Mesenchymal stem cell (in vitro differentiated cells and primary cell): ENCODE data around the gene TRIP12.
A peak's percentile ranks its signal among the peaks of the same experiment; 100 is the strongest.

Experiments
- DNase-seq: peaks from one replicate; pipeline ENCODE4 v3.0.0-alpha.2; 2013
- H2AFZ ChIP-seq: one replicate; pipeline ENCODE4 v1.6.1; 2013; ENCODE audit warnings: low read depth, mild to moderate bottlenecking, control low read depth, inconsistent platforms, low read length, moderate library complexity
- H2AK5ac ChIP-seq: 2 replicates; pipeline ENCODE4 v1.6.1; 2013; ENCODE audit warnings: low read length, moderate library complexity, mild to moderate bottlenecking, inconsistent platforms; ENCODE audit not compliant: severe bottlenecking
- H2BK120ac ChIP-seq: one replicate; pipeline ENCODE4 v1.6.1; 2013; ENCODE audit warnings: low read depth, mild to moderate bottlenecking, inconsistent platforms, low read length, moderate library complexity
- H2BK12ac ChIP-seq, 2 experiments: one replicate each; pipeline ENCODE4 v1.6.1; 2013; ENCODE audit warnings: inconsistent platforms in 2 of 2, low read length in 2 of 2, mild to moderate bottlenecking in 2 of 2, moderate library complexity in 2 of 2, control low read depth in 1 of 2
- H2BK15ac ChIP-seq: one replicate; pipeline ENCODE4 v1.6.1; 2013; ENCODE audit warnings: mild to moderate bottlenecking, low read depth, inconsistent platforms; ENCODE audit not compliant: poor library complexity, severe bottlenecking
- H2BK5ac ChIP-seq: 2 replicates; pipeline ENCODE4 v1.6.1; 2013; ENCODE audit warnings: low read depth, mild to moderate bottlenecking, low read length, control low read depth, inconsistent platforms; ENCODE audit not compliant: poor library complexity, severe bottlenecking
- H3K14ac ChIP-seq, 2 experiments: one replicate each; pipeline ENCODE4 v1.6.1; 2013; ENCODE audit warnings: inconsistent platforms in 2 of 2, low read length in 2 of 2, control low read depth in 1 of 2, mild to moderate bottlenecking in 1 of 2, moderate library complexity in 1 of 2
- H3K18ac ChIP-seq, 2 experiments: one replicate each; pipeline ENCODE4 v1.6.1; 2013; ENCODE audit warnings: inconsistent platforms in 2 of 2, low read length in 2 of 2, control low read depth in 1 of 2, low read depth in 1 of 2, mild to moderate bottlenecking in 1 of 2
- H3K23ac ChIP-seq, 2 experiments: one replicate each; pipeline ENCODE4 v1.6.1; 2013; ENCODE audit warnings: inconsistent platforms in 2 of 2, low read length in 2 of 2, mild to moderate bottlenecking in 2 of 2, moderate library complexity in 2 of 2, control low read depth in 1 of 2
- H3K27ac ChIP-seq: 2 replicates; pipeline ENCODE4 v1.5.1; 2013; ENCODE audit warnings: mild to moderate bottlenecking, moderate library complexity, low read length, control low read depth, inconsistent platforms; ENCODE audit not compliant: poor library complexity, severe bottlenecking
- H3K27me3 ChIP-seq, 2 experiments: 2 replicates each; pipeline versions ENCODE4 v1.6.1 to v1.7.0; 2013; ENCODE audit warnings: low read length in 2 of 2, mild to moderate bottlenecking in 2 of 2, moderate library complexity in 2 of 2, control low read depth in 1 of 2, inconsistent platforms in 1 of 2; ENCODE audit not compliant: control insufficient read depth in 1 of 2, insufficient read depth in 1 of 2
- H3K36me3 ChIP-seq, 2 experiments: 2 replicates each; pipeline versions ENCODE4 v1.6.1 to v1.7.0; 2013; ENCODE audit warnings: low read length in 2 of 2, control low read depth in 1 of 2, inconsistent platforms in 1 of 2, low read depth in 1 of 2, mild to moderate bottlenecking in 1 of 2; ENCODE audit not compliant: insufficient read depth in 2 of 2, control insufficient read depth in 1 of 2
- H3K4ac ChIP-seq, 2 experiments: one replicate each; pipeline ENCODE4 v1.6.1; 2013; ENCODE audit warnings: inconsistent platforms in 2 of 2, low read length in 2 of 2, mild to moderate bottlenecking in 2 of 2, moderate library complexity in 2 of 2, control low read depth in 1 of 2, low read depth in 1 of 2
- H3K4me1 ChIP-seq: 2 replicates; pipeline ENCODE4 v1.6.1; 2013; ENCODE audit warnings: low read depth, low read length, control low read depth; ENCODE audit not compliant: control insufficient read depth, insufficient read depth
- H3K4me2 ChIP-seq: 2 replicates; pipeline ENCODE4 v1.6.1; 2013; ENCODE audit warnings: low read length, mild to moderate bottlenecking, inconsistent platforms; ENCODE audit not compliant: poor library complexity, severe bottlenecking
- H3K4me3 ChIP-seq, 2 experiments: 2 replicates each; pipeline versions ENCODE4 v1.5.1 to v1.7.0; 2013; ENCODE audit warnings: low read length in 2 of 2, mild to moderate bottlenecking in 2 of 2, control low read depth in 1 of 2, low read depth in 1 of 2; ENCODE audit not compliant: insufficient read depth in 1 of 2
- H3K79me1 ChIP-seq: replicated peaks from 2 replicates; pipeline ENCODE4 v1.6.1; 2013; ENCODE audit warnings: mild to moderate bottlenecking, control low read depth, low read length, inconsistent platforms; ENCODE audit not compliant: poor library complexity, severe bottlenecking
- H3K9ac ChIP-seq: 2 replicates; pipeline ENCODE4 v1.7.0; 2013; ENCODE audit warnings: mild to moderate bottlenecking, low read length, moderate library complexity
- H3K9me3 ChIP-seq: 2 replicates; pipeline ENCODE4 v1.7.0; 2013; ENCODE audit warnings: mild to moderate bottlenecking, low read length; ENCODE audit not compliant: control insufficient read depth
- H4K8ac ChIP-seq: one replicate; pipeline ENCODE4 v1.6.1; 2013; ENCODE audit warnings: inconsistent platforms, mild to moderate bottlenecking, low read length, moderate library complexity
- H4K91ac ChIP-seq: one replicate; pipeline ENCODE4 v1.6.1; 2013; ENCODE audit warnings: mild to moderate bottlenecking, low read length, inconsistent platforms
- WGBS: methylation state at CpG from one replicate; pipeline ENCODE4 v1.1.7; 2013; ENCODE audit warnings: mixed read lengths; 5-methylcytosine and 5-hydroxymethylcytosine counted together

TRIP12 gene

GRCh38 chr2:229815858-229816257, 106.0 kb downstream of the TRIP12 start:
- H3K4me1 ChIP-seq: no peaks in the 10 kb centered on the region
- H3K4me2 ChIP-seq: no peak overlapping the region
- no peak overlapping the region for H2AK5ac ChIP-seq
- no peak overlapping the region for H2BK15ac ChIP-seq
- no peak overlapping the region for H3K27ac ChIP-seq
- no peak overlapping the region for H2BK120ac ChIP-seq
- peak overlapping the region; percentile 44 for H3K9ac ChIP-seq
- no CpG with 5 or more reads among the region's 1 CpG for WGBS
- peaks cover 10 to 85% of the 10 kb centered on the region in 2 experiments for H3K36me3 ChIP-seq
- H3K9me3 ChIP-seq: no peaks in the 10 kb centered on the region
- H3K79me1 ChIP-seq: peaks cover 7% of the 10 kb centered on the region
- no peak overlapping the region for H4K8ac ChIP-seq
- no peak overlapping the region for H4K91ac ChIP-seq
- no peak overlapping the region for H2AFZ ChIP-seq
- H3K23ac ChIP-seq: no peak overlapping the region
- no peak overlapping the region for H3K4me3 ChIP-seq
- H3K4ac ChIP-seq: no peak overlapping the region
- no peaks in the 10 kb centered on the region for H3K27me3 ChIP-seq
- no peak overlapping the region for H2BK12ac ChIP-seq
- no peak overlapping the region for H2BK5ac ChIP-seq
- H3K14ac ChIP-seq: no peak overlapping the region
- no peak overlapping the region for H3K18ac ChIP-seq
- peak; percentile 80 for DNase-seq

- no peak overlapping the region for H2BK15ac ChIP-seq
- no peak overlapping the region for H4K8ac ChIP-seq
- H3K36me3 ChIP-seq: peaks cover 10 to 90% of the 10 kb centered on the region in 2 experiments
- H3K4me1 ChIP-seq: no peaks in the 10 kb centered on the region
- H2AFZ ChIP-seq: no peak overlapping the region
- H3K14ac ChIP-seq: no peak overlapping the region
- peak overlapping the region; percentile 25 for H3K27ac ChIP-seq
- H3K79me1 ChIP-seq: peaks cover 7% of the 10 kb centered on the region
- H3K9ac ChIP-seq: peak overlapping the region; percentile 44
- no peak overlapping the region for H3K4me2 ChIP-seq
- H2AK5ac ChIP-seq: no peak overlapping the region
- H3K4ac ChIP-seq: no peak overlapping the region
- H3K4me3 ChIP-seq: no peak overlapping the region
- peak; percentile 52 for DNase-seq
- no peaks in the 10 kb centered on the region for H3K27me3 ChIP-seq
- H4K91ac ChIP-seq: no peak overlapping the region
- H3K23ac ChIP-seq: no peak overlapping the region
- WGBS: 7% methylated on average over 4 of the region's 4 CpGs
- no peak overlapping the region for H2BK5ac ChIP-seq
- H3K9me3 ChIP-seq: no peaks in the 10 kb centered on the region
- no peak overlapping the region for H2BK12ac ChIP-seq
- H3K18ac ChIP-seq: no peak overlapping the region
- no peak overlapping the region for H2BK120ac ChIP-seq
These were observed 106.5 kb downstream of the TRIP12 start for GRCh38 chr2:229815342-229815741.

- no peak overlapping the region for H3K23ac ChIP-seq
- no peak overlapping the region for H2BK120ac ChIP-seq
- no peak overlapping the region for H2AFZ ChIP-seq
- H3K9me3 ChIP-seq: no peaks in the 10 kb centered on the region
- H3K9ac ChIP-seq: no peak overlapping the region
- H3K79me1 ChIP-seq: peaks cover 11% of the 10 kb centered on the region
- H3K14ac ChIP-seq: no peak overlapping the region
- no peak overlapping the region for H2BK15ac ChIP-seq
- WGBS: 74% methylated on average over 2 of the region's 3 CpGs
- H3K4ac ChIP-seq: no peak overlapping the region
- no peak overlapping the region for H3K4me2 ChIP-seq
- no peak overlapping the region for H4K8ac ChIP-seq
- no peaks in the 10 kb centered on the region for H3K4me1 ChIP-seq
- H2AK5ac ChIP-seq: no peak overlapping the region
- no peak overlapping the region for H4K91ac ChIP-seq
- H3K4me3 ChIP-seq: no peak overlapping the region
- DNase-seq: peak; percentile 72
- no peak overlapping the region for H2BK12ac ChIP-seq
- no peaks in the 10 kb centered on the region for H3K27me3 ChIP-seq
- peaks cover 15 to 97% of the 10 kb centered on the region in 2 experiments for H3K36me3 ChIP-seq
- H2BK5ac ChIP-seq: no peak overlapping the region
- no peak overlapping the region for H3K27ac ChIP-seq
- H3K18ac ChIP-seq: no peak overlapping the region
These were observed 111.0 kb downstream of the TRIP12 start for GRCh38 chr2:229810786-229811185.

GRCh38 chr2:229805559-229805958, 116.2 kb downstream of the TRIP12 start:
- Histone ChIP-seq H3K4me1 (peaks cover 3% of the 10 kb centered on the region), H3K4ac (no peak overlapping the region), H3K18ac (no peak overlapping the region), H2BK12ac (no peak overlapping the region), H2AFZ (no peak overlapping the region), H3K14ac (no peak overlapping the region), H2BK120ac (no peak overlapping the region), H3K23ac (no peak overlapping the region), H4K91ac (no peak overlapping the region), H2BK5ac (no peak overlapping the region), H3K27me3 (no peaks in the 10 kb centered on the region), H4K8ac (no peak overlapping the region), H3K27ac (no peak overlapping the region), H3K9ac (no peak overlapping the region), H2AK5ac (no peak overlapping the region), H2BK15ac (no peak overlapping the region), H3K79me1 (peaks cover 17% of the 10 kb centered on the region), H3K9me3 (no peaks in the 10 kb centered on the region), H3K4me3 (no peak overlapping the region), H3K36me3 (peaks cover 17 to 96% of the 10 kb centered on the region in 2 experiments), H3K4me2 (no peak overlapping the region)
- DNase-seq: no peak
- 100% methylated on average over 3 of the region's 6 CpGs for WGBS
